Spleen (tissue), 11 donors: ENCODE data around the gene KASH5. TPM values are rescaled to one million over a fixed set of nuclear protein-coding genes. Genes with fewer than 3 reads are reported as not detected.

Source experiments
- DNase-seq: peaks from one replicate; pipeline ENCODE4 v3.0.0-alpha.2; 2020
- H3K27ac ChIP-seq, 8 donors: fragments of 200-600 bp; sonication (generic) in 7 of 8; 1 replicate in 4 of 8; 2 replicates in 4 of 8; pipeline versions ENCODE4 v1.5.0 to v1.8.0; 2016 to 2021; ENCODE audit warnings: inconsistent platforms in 4 of 8, mild to moderate bottlenecking in 4 of 8, moderate library complexity in 1 of 8
- H3K27me3 ChIP-seq, 7 donors: fragments of 200-600 bp; sonication (generic) in 6 of 7; replicated peaks in 1 of 7; 1 replicate in 4 of 7; 2 replicates in 3 of 7; pipeline versions ENCODE4 v1.5.0 to v1.8.0; 2016 to 2021; ENCODE audit warnings: inconsistent platforms in 3 of 7, mild to moderate bottlenecking in 1 of 7
- H3K36me3 ChIP-seq, 6 donors: fragments of 200-600 bp; sonication (generic) in 5 of 6; 1 replicate in 4 of 6; 2 replicates in 2 of 6; pipeline versions ENCODE4 v1.5.0 to v1.8.0; 2016 to 2021; ENCODE audit warnings: inconsistent platforms in 2 of 6
- H3K4me1 ChIP-seq, 6 donors: fragments of 200-600 bp; sonication (generic) in 5 of 6; 1 replicate in 3 of 6; 2 replicates in 3 of 6; pipeline versions ENCODE4 v1.5.0 to v1.8.0; 2016 to 2021; ENCODE audit warnings: inconsistent platforms in 3 of 6
- H3K4me3 ChIP-seq, 8 donors: fragments of 200-600 bp; sonication (generic) in 7 of 8; 1 replicate in 4 of 8; 2 replicates in 4 of 8; pipeline versions ENCODE4 v1.5.0 to v1.8.0; 2016 to 2021; ENCODE audit warnings: inconsistent platforms in 4 of 8, mild to moderate bottlenecking in 4 of 8, moderate library complexity in 2 of 8
- H3K9me3 ChIP-seq, 8 donors: fragments of 200-600 bp; sonication (generic) in 7 of 8; 1 replicate in 4 of 8; 2 replicates in 4 of 8; pipeline versions ENCODE4 v1.5.0 to v1.8.0; 2016 to 2021; ENCODE audit warnings: inconsistent platforms in 4 of 8
- CTCF ChIP-seq, 11 experiments: fragments of 200-600 bp in 7 of 11; fragments of 450-650 bp in 4 of 11; sonication (generic) in 4 of 11; IDR thresholded peaks in 8 of 11; conservative IDR thresholded peaks in 3 of 11; 1 replicate in 7 of 11; 2 replicates in 4 of 11; pipeline versions ENCODE4 v1.4.0 to v1.8.0; 2016 to 2021; ENCODE audit warnings: antibody characterized with exemption in 11 of 11, inconsistent platforms in 4 of 11, mild to moderate bottlenecking in 1 of 11
- POLR2A ChIP-seq, 3 donors: fragments of 450-650 bp; IDR thresholded peaks; one replicate each; pipeline ENCODE4 v1.5.1; 2017; ENCODE audit warnings: antibody characterized with exemption in 3 of 3, mild to moderate bottlenecking in 1 of 3
- POLR2AphosphoS5 ChIP-seq, 3 donors: sonication (generic); formaldehyde crosslinking; IDR thresholded peaks; one replicate each; pipeline ENCODE4 v1.5.1; 2017; ENCODE audit warnings: antibody characterized with exemption in 3 of 3
- WGBS, 5 donors: extraction: QIAGEN DNeasy Blood & Tissue Kit in 3 of 5; methylation state at CpG; one replicate each; pipeline versions ENCODE4 v1.1.5 to v1.1.7; 2013 to 2018; 5-methylcytosine and 5-hydroxymethylcytosine counted together
- intact Hi-C: fragments of 100-400 bp; cut with DNase I; formaldehyde crosslinking; loops from one replicate; pipeline ENCODE4 v1.15.0; 2023; ENCODE audit warnings: low total_unique reads
- polyA plus RNA-seq, 3 donors: library from polyadenylated mRNA; stranded (reverse); fragments of 200-250 nt; gene quantifications; one replicate each; pipeline ENCODE4 v1.2.1, GENCODE V29; 2013
- total RNA-seq, 7 donors: library from RNA; depleted of rRNA in 3 of 7; stranded (reverse); fragments of >200 nt in 3 of 7; fragmentation: NEBNext Ultra II Directional in 4 of 7; extraction: Animal tissue kit (Norgen Biotek cat#: 25700) in 4 of 7; gene quantifications; one replicate each; pipeline versions ENCODE4 v1.1.0 to v1.2.1, GENCODE V29; 2016 to 2021
- donor health status: healthy with polysubstance abuse.
- donor health status: DM: no; HTN: no; CAD: no; lungs with moderate emphysema.
- donor health status: DM: no; HTN: no; CAD: no.
- donor health status: Bipolar disorder and iron deficiency.
- donor health status: healthy.
- donor health status: DM: no; HTN: no; CAD: no.
- donor health status: DM: yes; HTN: yes; CAD: no.

The KASH5 gene
- total and polyA plus RNA-seq, 10 donors, result 0.11 to 0.41 (median 0.26) TPM; not detected in 6

GRCh38 chr19:49357186-49357585 is 30.9 kb upstream of the KASH5 start:
- WGBS, 5 donors, result 59 to 80% (median 70%) methylated on average over 9 of the region's 9 CpGs
- intact Hi-C loops, result no loop called here
- peaks cover 0 to 19% (median 0%) of the 10 kb centered on the region in 7 donors for H3K27me3 ChIP-seq
- H3K27ac ChIP-seq, result peak overlapping the region in 4 of 8 donors; percentile 47 to 55 (median 50)
- no peaks in the 10 kb centered on the region for H3K9me3 ChIP-seq
- H3K36me3 ChIP-seq, result peaks cover 0 to 49% (median 0%) of the 10 kb centered on the region in 6 donors
- no peak overlapping the region for H3K4me3 ChIP-seq
- TF ChIP-seq POLR2AphosphoS5 (IDR thresholded peaks at IDR 0.05) (no peak), POLR2A (IDR thresholded peaks at IDR 0.05) (no peak), CTCF (IDR thresholded peaks at IDR 0.05 in 8 of 11, conservative IDR thresholded peaks at IDR 0.05 in 3 of 11) (no peak)
- H3K4me1 ChIP-seq, result peaks cover 10 to 67% (median 41%) of the 10 kb centered on the region in 6 donors
- DNase-seq, result no peak

- no peak for DNase-seq
- TF ChIP-seq CTCF (IDR thresholded peaks at IDR 0.05 in 8 of 11, conservative IDR thresholded peaks at IDR 0.05 in 3 of 11), result no peak
- Histone ChIP-seq H3K4me3 (no peak overlapping the region), H3K27me3 (peaks cover 0 to 48% (median 9%) of the 10 kb centered on the region in 7 donors), H3K27ac (peak overlapping the region in 5 of 8 donors; percentile 32 to 91 (median 60)), H3K4me1 (peaks cover 12 to 85% (median 59%) of the 10 kb centered on the region in 6 donors), H3K36me3 (peaks cover 0 to 24% (median 0%) of the 10 kb centered on the region in 6 donors), H3K9me3 (no peaks in the 10 kb centered on the region)
- 61 to 74% (median 72%) methylated on average over 16 to 17 of the region's 17 CpGs for WGBS, 5 donors
- intact Hi-C loops, result no loop called here
Observed at GRCh38 chr19:49359851-49360820, 27.9 kb upstream of the KASH5 start.

- Histone ChIP-seq H3K4me1 (peaks cover 9 to 71% (median 46%) of the 10 kb centered on the region in 6 donors), H3K27ac (peak overlapping the region; percentile 68 to 91 (median 88))
Observed at GRCh38 chr19:49361438-49362047, 26.5 kb upstream of the KASH5 start.

More at GRCh38 chr19:49361438-49362047, 26.5 kb upstream of the KASH5 start:
- Histone ChIP-seq H3K27me3 (peaks cover 0 to 48% (median 9%) of the 10 kb centered on the region in 7 donors), H3K4me3 (peak overlapping the region; percentile 49 to 77 (median 54)), H3K9me3 (no peaks in the 10 kb centered on the region), H3K36me3 (peaks cover 0 to 23% (median 0%) of the 10 kb centered on the region in 6 donors)
- intact Hi-C loops, result no loop called here
- TF ChIP-seq POLR2A (IDR thresholded peaks at IDR 0.05), result peak in 1 of 3 donors; percentile 60
- no peak for TF ChIP-seq CTCF (IDR thresholded peaks at IDR 0.05 in 8 of 11, conservative IDR thresholded peaks at IDR 0.05 in 3 of 11)
- TF ChIP-seq POLR2AphosphoS5 (IDR thresholded peaks at IDR 0.05), result peak; percentile 42 to 70 (median 59)
- peak; percentile 86 for DNase-seq
- WGBS, 5 donors, result 3 to 12% (median 6%) methylated on average over 17 to 27 of the region's 27 CpGs
